AG08396 (cell line): Measurements from ENCODE around the gene CUBN.

Experiments used
- DNase-seq: peaks from one replicate; pipeline ENCODE4 v3.0.0; 2012; ENCODE audit warnings: low spot score, mixed read lengths

The CUBN gene

GRCh38 chr10:17010363-17011145 lies 119.1 kb downstream of the CUBN start:
- no peak for DNase-seq

GRCh38 chr10:17009212-17009700 lies 120.4 kb downstream of the CUBN start:
- DNase-seq: no peak

- no peak for DNase-seq
Observed at GRCh38 chr10:17007418-17007770, 122.2 kb downstream of the CUBN start.

- no peak for DNase-seq
Observed at GRCh38 chr10:17006631-17007417, 122.8 kb downstream of the CUBN start.

- DNase-seq: no peak
Observed at GRCh38 chr10:17005621-17006566, 123.7 kb downstream of the CUBN start.

- no peak for DNase-seq
Observed at GRCh38 chr10:17004801-17005380, 124.7 kb downstream of the CUBN start.

GRCh38 chr10:17003651-17004286 lies 125.8 kb downstream of the CUBN start:
- no peak for DNase-seq

- no peak for DNase-seq
Observed at GRCh38 chr10:17003151-17003550, 126.5 kb downstream of the CUBN start.

- DNase-seq: peak; percentile 50
Observed at GRCh38 chr10:17001961-17002749, 127.5 kb downstream of the CUBN start.

- no peak for DNase-seq
Observed at GRCh38 chr10:17001297-17001744, 128.3 kb downstream of the CUBN start.

- DNase-seq: no peak
Observed at GRCh38 chr10:16999665-17000451, 129.8 kb downstream of the CUBN start.

GRCh38 chr10:16996530-16996964 lies 133.1 kb downstream of the CUBN start:
- no peak for DNase-seq

- no peak for DNase-seq
Observed at GRCh38 chr10:16995867-16996529, 133.6 kb downstream of the CUBN start.

- DNase-seq: no peak
Observed at GRCh38 chr10:16993186-16993585, 136.4 kb downstream of the CUBN start.

GRCh38 chr10:16992611-16993119 lies 136.9 kb downstream of the CUBN start:
- DNase-seq: no peak

- DNase-seq: no peak
Observed at GRCh38 chr10:16991011-16991410, 138.6 kb downstream of the CUBN start.

- no peak for DNase-seq
Observed at GRCh38 chr10:16989826-16990293, 139.8 kb downstream of the CUBN start.

- DNase-seq: no peak
Observed at GRCh38 chr10:16988900-16989299, 140.7 kb downstream of the CUBN start.
